Measurements from ENCODE around the gene CDCP2. TPM values are rescaled to one million over a fixed set of nuclear protein-coding genes. Genes with fewer than 3 reads are reported as not detected.

The CDCP2 gene
- total and polyA plus RNA-seq, 2 of the 8 experiments (the other 6 are each of a cell fraction or from before 2014, with no cell fraction given) = not detected

DNA sequence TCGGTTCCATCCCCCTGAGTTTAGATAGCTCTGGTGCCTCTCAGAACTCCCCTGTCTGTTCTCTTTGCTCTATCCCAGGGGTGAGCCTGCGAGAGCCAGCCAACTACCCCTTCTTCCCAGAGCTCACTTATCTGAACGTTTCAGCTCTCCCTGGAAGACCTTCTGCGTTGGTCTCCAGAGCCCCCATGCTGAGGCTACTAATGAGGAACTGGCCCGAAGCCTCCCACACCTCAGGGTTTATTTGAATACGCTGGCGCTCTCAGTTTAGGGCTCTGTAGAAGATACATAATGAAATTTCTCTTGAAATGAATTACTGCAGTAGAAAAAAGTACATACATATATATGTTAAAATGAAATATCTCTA, 55.9 kb downstream of the CDCP2 start:
- FAIRE-seq (no peak), DNase-seq (ENCODE audit: low read depth in 1 of 2, low spot score in 2 of 2) (no peak)
- POLR2A ChIA-PET (ENCODE audit: partially characterized antibody) = interaction anchor here (0.6 kb wide), 1 partner anchor 307 kb away, joined by 3 read pairs; no protein-coding TSS in a partner anchor
- H3K4ac ChIP-seq (replicated peaks; ENCODE audit: insufficient read length, low read depth, low read length) = no peak overlapping the region
- no peak overlapping the region for H4K8ac ChIP-seq (ENCODE audit: extremely low read depth, insufficient read depth, low read length)
- H3K4me3 ChIP-seq (ENCODE audit: extremely low read depth in 1 of 4, insufficient read depth in 2 of 4, low read depth in 3 of 4, low read length in 4 of 4) = no peak overlapping the region
- no peaks in the 10 kb centered on the region for H4K20me1 ChIP-seq (replicated peaks in 1 of 2; ENCODE audit: control insufficient read depth in 1 of 2, insufficient read depth in 2 of 2, low read length in 2 of 2)
- no peak overlapping the region for H2BK20ac ChIP-seq (ENCODE audit: low read length)
- no peak overlapping the region for H3K4me2 ChIP-seq (ENCODE audit: insufficient read depth in 1 of 2, low read depth in 2 of 2, low read length in 2 of 2)
- H2AFZ ChIP-seq (ENCODE audit: low read length) = no peak overlapping the region
- no peak overlapping the region for H2BK15ac ChIP-seq (ENCODE audit: low read length)
- no peak overlapping the region for H2BK5ac ChIP-seq (ENCODE audit: low read depth, low read length)
- no peaks in the 10 kb centered on the region for H3K36me3 ChIP-seq (ENCODE audit: control insufficient read depth in 2 of 4, insufficient read depth in 4 of 4, low read length in 3 of 4)
- no peak overlapping the region for H3K18ac ChIP-seq (ENCODE audit: extremely low read depth, low read length)
- no peak overlapping the region for H4K5ac ChIP-seq (ENCODE audit: insufficient read length, low read depth, low read length)
- CTCF ChIA-PET (ENCODE audit: partially characterized antibody) = interaction anchor here (1.3 to 1.5 kb wide), 3 partner anchors 9 to 24 kb away, joined by 3 to 5 read pairs (median 4); no protein-coding TSS in a partner anchor
- H4K91ac ChIP-seq (replicated peaks; ENCODE audit: insufficient read length, low read length) = no peak overlapping the region
- no peak overlapping the region for H2AK5ac ChIP-seq (ENCODE audit: low read depth, low read length)
- H3K23ac ChIP-seq (ENCODE audit: insufficient read length) = no peak overlapping the region
- H3K9me3 ChIP-seq (ENCODE audit: insufficient read depth in 2 of 2, low read depth in 1 of 2, low read length in 1 of 2) = no peaks in the 10 kb centered on the region
- no peak overlapping the region for H2BK12ac ChIP-seq (ENCODE audit: low read depth, low read length)
- no peak overlapping the region for H3K27ac ChIP-seq (ENCODE audit: low read depth, low read length)
- H3K4me1 ChIP-seq (replicated peaks in 1 of 4; ENCODE audit: control insufficient read depth in 3 of 4, insufficient read depth in 4 of 4, low read length in 3 of 4) = no peaks in the 10 kb centered on the region; a peak in 1 of 7 replicates
- H3K56ac ChIP-seq (replicated peaks; ENCODE audit: insufficient read length, low read depth, low read length) = no peak overlapping the region
- WGBS, 2 experiments (ENCODE audit: extremely low coverage in 1 of 2, insufficient coverage in 1 of 2, insufficient read length in 1 of 2, insufficient replicate concordance in 2 of 2, low coverage in 1 of 2, low lambda C conversion rate in 2 of 2, missing lambda C conversion rate in 1 of 2) = 81% methylated on average over 7 of the region's 7 CpGs; no CpG with 5 or more reads in 1 of the 2 experiments
- H3K79me2 ChIP-seq (ENCODE audit: control insufficient read depth in 1 of 2, insufficient read depth in 2 of 2, low read length in 2 of 2) = no peaks in the 10 kb centered on the region
- no peak overlapping the region for H2BK120ac ChIP-seq (replicated peaks; ENCODE audit: low read depth, low read length)
- no peak overlapping the region for H3K9ac ChIP-seq (replicated peaks in 1 of 4; ENCODE audit: extremely low read depth in 1 of 4, low read depth in 3 of 4, low read length in 3 of 4)
- H3K23me2 ChIP-seq (ENCODE audit: low read depth, low read length) = no peaks in the 10 kb centered on the region
- H3K79me1 ChIP-seq (ENCODE audit: low read depth, low read length) = no peaks in the 10 kb centered on the region
- H3K27me3 ChIP-seq (replicated peaks in 1 of 4; ENCODE audit: control insufficient read depth in 3 of 4, extremely low read depth in 1 of 4, insufficient read depth in 3 of 4, low read length in 3 of 4) = no peaks in the 10 kb centered on the region
- no peak overlapping the region for H3K14ac ChIP-seq (ENCODE audit: insufficient read length)
- no peak for TF ChIP-seq RXRA (IDR thresholded peaks at IDR 0.05; ENCODE audit: insufficient read depth, low read depth, low read length)
- no peak for TF ChIP-seq TBP (IDR thresholded peaks at IDR 0.05; ENCODE audit: low read depth, low read length)
- no peak for TF ChIP-seq RFX5 (IDR thresholded peaks at IDR 0.05; ENCODE audit: borderline replicate concordance, low read depth, low read length)
- TF ChIP-seq EP300 (IDR thresholded peaks at IDR 0.05; ENCODE audit: borderline replicate concordance in 1 of 2, low read depth in 2 of 2, low read length in 2 of 2) = no peak
- TF ChIP-seq PHF8 (conservative IDR thresholded peaks at IDR 0.05; ENCODE audit: low read depth, low read length) = no peak
- no peak for TF ChIP-seq MAFK (IDR thresholded peaks at IDR 0.05; ENCODE audit: low read depth, low read length)
- no peak for TF ChIP-seq TAF1 (IDR thresholded peaks at IDR 0.05; ENCODE audit: low read depth, low read length)
- TF ChIP-seq, protein P1, sequence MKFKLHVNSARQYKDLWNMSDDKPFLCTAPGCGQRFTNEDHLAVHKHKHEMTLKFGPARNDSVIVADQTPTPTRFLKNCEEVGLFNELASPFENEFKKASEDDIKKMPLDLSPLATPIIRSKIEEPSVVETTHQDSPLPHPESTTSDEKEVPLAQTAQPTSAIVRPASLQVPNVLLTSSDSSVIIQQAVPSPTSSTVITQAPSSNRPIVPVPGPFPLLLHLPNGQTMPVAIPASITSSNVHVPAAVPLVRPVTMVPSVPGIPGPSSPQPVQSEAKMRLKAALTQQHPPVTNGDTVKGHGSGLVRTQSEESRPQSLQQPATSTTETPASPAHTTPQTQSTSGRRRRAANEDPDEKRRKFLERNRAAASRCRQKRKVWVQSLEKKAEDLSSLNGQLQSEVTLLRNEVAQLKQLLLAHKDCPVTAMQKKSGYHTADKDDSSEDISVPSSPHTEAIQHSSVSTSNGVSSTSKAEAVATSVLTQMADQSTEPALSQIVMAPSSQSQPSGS (IDR thresholded peaks at IDR 0.05; ENCODE audit: low read length) = no peak
- no peak for TF ChIP-seq SAP30 (IDR thresholded peaks at IDR 0.05; ENCODE audit: insufficient read depth, insufficient replicate concordance, low read length)
- no peak for TF ChIP-seq SUZ12 (IDR thresholded peaks at IDR 0.05; ENCODE audit: low read length)
- TF ChIP-seq MAX (IDR thresholded peaks at IDR 0.05) = no peak
- no peak for TF ChIP-seq NANOG (IDR thresholded peaks at IDR 0.05; ENCODE audit: insufficient read depth, low read depth, low read length, poor library complexity, severe bottlenecking)

All from H1 (cell line).